Stimulated activated CD8-positive, alpha-beta memory T cell treated with anti-CD3 and anti-CD28 coated beads, Interleukin-12 subunit alpha, Interleukin-12 subunit beta, amount 100 ng/mL, for 4 hours (primary cell): ENCODE measurements around the gene TRPM2.
A peak's percentile ranks its signal among the peaks of the same experiment; 100 is the strongest.

Source experiments
- DNase-seq: peaks from one replicate; pipeline ENCODE4 v3.0.0-alpha.2; 2020; ENCODE audit warnings: low read depth

TRPM2 gene

DNA sequence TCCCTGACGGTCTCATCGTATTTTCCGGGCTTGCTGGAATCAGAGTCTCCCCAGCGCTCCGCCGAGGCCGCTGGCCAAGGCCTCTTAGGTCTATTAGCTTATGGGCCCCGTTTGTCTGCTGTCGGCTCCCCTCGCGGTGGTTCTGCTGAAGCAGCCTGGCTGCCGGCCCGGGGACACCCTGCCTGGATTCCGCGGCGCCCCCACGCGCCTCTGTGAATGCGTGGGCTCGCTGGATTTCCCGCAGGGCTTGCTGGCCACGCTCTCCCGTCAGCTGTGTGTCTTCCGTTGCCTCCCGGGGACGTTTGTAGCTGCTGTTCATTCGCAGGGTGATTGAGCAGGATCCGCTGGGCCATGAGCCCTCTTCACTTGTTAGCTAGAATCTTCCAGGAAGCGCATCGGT, 110.3 kb downstream of the TRPM2 start:
- no peak for DNase-seq

DNA sequence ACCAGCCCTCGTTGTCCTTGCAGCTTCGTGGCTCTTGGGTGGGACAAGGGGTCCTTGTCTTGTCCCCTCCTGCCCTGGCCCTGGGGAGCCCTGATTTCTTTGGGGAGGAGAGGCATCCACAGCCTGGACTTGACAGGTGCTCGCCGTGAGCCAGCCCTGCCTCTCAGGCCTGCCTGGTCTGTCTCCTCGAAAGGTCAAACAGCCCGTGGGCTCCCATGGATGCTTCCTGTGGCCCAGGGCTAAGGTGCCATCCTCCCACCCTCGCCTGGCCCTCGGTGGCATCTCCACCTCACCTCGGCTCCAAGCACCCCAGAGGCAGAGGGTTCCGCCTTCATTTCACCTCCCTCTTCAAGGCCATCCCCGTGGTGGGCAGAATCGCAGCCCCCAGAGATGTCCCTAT, 110.9 kb downstream of the TRPM2 start:
- DNase-seq = no peak

DNA sequence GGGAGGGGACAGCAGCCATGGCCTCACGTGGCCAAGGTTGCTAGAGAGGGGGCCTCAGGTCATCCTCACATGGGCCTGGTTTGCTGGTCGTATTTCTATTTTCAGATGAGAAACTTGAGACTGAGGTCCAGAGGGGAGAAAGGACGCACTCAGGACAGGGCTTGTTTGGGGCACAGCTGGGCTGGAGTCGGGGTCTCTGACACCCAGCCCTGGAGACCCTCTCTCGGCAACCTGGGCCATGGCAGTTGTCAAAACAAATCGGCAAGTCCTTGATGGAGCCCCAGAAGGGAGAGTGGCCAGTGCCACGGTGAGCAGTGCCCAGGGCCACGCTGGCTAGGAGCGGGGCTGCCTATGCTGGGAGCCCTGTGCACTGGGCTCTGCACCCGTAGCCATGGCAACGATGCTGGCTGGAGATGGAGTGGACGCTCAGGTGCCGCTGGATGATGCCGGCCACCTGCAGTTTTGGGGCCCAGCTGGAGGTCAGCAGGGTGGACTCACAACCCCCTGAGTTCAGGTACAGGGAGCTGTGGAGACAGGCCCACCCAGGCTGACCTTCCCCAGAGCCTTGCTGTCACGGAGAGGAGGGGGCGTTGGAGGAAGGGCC, 113.0 kb downstream of the TRPM2 start:
- DNase-seq = no peak

DNA sequence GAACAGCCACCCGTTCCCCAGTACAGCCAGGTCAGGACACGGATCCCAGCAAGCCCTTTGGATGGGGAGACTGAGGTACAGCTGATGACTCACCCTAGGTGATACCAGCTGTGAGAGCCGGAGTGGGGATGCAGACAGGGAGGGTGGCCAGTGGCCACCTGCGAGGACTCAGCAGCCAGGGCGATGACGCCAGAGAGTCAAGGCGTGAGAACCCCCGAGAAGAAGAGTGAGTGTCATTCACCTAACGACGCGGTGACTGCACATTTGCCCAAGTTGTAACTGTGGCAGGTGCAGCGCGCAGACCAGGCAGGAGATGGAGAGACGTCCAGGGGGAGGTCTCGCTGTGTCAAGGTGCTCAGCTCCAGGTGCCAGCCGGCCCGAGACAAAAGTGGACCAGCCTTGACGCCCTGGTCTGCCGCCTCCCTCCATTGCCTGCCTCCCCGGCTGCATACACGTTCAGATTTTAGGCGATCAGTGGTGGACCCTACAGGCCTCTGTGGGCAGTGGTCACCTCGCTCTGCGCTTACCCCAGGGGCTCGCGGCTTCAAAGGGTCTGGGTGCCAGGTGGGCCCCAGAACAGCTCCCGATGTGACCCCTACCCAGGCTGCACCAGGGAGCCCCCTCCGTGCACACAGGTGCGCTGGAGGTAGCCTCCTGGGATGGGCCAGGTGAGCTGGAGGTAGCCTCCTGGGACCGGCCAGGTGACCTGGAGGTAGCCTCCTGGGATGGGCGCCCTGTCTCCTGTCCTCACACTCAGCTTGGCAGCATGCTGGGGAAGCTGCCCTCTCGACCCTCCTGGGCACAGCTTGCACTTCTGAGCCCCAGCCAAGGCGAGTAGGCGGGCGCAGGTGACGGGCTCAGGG, 113.8 kb downstream of the TRPM2 start:
- DNase-seq = no peak

DNA sequence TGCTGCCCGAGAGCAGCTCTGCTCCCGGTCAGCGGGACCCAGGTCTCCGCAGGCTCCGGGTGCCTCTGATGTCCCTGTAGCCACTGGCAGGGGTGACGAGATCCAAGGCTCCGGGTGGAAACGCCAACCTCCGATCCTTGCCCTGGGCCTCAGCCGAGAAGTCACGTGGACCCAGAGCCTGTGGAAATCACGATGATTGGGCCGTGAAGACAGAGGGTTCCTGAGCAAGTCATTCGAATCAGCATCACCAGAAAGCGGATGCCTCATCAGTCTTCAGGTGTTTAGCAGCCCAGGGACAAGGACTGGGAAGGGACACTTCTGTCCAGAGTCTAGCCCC, 114.4 kb downstream of the TRPM2 start:
- DNase-seq = no peak

DNA sequence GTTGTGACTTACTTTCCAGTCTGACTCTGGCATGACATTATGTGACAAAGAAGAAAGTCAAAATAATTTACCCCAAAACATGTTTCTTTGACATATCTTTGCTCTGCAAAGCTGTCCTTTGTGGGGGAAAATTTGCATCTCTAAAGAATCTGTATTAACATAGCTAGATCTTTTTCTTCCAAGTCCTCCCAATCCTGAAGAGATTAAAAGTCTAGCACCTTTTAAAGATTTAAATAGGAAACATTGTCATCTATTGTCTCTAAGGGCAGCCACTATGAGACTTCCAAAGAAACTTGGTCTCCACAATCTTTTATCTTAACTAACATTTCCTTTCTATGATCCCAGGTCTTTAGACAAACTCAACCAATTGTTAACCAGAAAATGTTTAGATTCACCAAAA, 117.9 kb downstream of the TRPM2 start:
- no peak for DNase-seq

DNA sequence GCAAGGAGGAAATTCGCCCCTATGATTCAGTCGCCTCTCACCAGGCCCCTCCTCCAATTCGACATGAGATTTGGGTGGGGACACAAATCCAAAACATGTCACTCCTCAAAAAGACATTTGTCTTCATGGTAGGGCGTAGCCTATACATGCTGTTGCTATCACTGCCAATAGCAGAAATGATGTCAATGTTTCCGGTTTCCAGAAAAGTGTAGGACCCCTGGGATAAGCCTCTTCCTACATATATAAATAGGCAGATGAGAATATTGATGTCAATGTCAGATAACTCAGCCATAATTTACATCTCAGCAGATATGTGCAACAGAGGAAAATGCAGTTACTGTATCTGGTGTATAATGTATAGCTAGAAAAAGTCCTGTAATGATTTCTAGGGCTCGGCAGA, 118.6 kb downstream of the TRPM2 start:
- no peak for DNase-seq

DNA sequence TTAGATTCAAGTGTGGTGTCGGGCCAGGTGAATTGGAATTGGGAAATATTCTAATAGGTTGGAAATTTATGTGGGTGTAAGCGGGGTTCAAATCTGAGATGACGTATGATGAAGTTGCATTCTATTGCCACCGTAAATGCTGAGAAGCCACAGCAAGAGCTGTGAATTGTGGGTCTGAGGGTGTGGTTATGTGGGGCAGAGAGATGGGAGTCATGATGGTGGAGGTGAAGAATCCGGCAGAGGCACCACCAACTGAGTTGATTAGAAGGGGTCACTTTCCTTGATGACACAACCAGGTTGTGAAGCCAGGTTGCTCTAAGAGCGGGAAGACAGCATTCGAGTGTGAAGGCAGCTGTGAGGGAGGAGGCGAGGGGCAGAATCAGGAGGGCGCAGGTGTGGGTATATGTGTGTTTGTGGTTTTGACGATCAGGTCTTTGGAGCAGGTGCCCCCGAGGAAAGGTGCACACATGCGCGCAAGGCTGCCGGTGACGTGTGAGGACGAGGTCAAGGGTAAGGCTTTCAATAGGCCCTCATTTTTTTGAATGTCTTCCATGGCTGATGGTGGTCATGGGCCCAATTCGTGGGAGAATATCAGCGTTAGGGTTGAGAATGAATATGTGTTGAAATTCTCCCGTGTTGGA, 120.6 kb downstream of the TRPM2 start:
- DNase-seq = no peak

DNA sequence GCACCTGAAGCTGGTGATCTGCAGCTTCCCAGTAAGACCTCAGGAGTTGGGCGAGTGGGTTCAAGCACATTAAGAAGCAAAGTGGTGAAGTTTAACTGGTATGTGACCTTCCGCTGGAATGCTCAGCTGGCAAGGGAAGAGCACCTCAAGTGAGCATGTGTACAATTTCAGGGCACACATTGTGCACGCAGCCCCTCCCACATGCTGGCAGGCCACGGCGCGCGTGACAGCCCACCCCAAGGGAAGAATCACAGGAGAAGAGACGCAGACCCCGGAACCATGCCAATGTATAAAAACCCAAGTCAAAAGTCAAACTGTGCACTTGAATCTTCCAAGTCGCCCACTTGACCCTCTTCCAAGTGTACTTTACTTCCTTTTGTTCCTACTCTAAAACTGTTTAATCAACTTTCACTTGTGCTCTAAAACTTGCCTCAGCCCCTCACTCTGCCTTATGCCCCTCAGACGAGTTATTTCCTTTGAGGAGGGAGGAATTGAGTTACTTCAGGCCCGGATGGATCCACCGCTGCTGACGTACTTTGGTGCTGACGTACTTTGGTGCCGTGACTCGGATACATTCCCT, 121.9 kb downstream of the TRPM2 start:
- DNase-seq = no peak

DNA sequence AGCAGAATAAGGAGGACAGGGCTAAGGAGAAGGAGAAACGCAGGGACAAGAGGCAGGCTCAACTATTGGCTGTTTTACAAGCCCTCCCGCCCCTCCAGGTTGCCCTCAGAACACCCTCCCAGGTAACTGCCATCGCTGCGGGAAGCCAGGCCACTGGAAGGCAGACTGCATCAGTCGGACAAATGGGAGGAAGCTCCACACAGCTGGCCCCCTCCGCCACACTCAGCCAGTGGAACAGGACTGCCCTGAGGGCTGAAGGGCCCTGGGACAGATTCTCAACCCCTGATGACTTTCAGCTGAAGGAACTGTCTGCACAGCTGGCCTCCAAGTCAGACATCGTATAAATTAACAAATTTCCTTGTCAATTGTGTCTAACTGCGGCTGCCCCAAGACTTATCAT, 123.7 kb downstream of the TRPM2 start:
- DNase-seq = no peak

DNA sequence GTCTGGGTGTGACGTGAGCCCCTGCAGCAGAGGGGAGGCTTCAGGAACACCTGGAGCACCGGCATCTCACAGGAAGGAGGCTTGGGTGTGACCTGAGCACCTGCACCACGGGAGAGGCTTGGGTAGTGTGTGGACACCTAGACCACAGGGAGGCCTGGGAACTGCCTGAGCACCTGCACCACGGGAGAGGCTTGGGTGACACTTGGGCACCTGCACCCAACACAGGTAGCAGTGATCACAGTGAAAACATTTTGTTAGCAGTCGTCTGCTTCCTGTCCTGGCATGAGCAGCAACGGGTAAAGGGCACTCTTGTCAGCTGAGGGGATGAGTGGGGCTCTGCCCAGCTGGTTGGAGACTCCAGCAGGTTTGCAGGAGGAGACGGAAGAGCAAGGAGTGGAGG, 124.3 kb downstream of the TRPM2 start:
- no peak for DNase-seq

DNA sequence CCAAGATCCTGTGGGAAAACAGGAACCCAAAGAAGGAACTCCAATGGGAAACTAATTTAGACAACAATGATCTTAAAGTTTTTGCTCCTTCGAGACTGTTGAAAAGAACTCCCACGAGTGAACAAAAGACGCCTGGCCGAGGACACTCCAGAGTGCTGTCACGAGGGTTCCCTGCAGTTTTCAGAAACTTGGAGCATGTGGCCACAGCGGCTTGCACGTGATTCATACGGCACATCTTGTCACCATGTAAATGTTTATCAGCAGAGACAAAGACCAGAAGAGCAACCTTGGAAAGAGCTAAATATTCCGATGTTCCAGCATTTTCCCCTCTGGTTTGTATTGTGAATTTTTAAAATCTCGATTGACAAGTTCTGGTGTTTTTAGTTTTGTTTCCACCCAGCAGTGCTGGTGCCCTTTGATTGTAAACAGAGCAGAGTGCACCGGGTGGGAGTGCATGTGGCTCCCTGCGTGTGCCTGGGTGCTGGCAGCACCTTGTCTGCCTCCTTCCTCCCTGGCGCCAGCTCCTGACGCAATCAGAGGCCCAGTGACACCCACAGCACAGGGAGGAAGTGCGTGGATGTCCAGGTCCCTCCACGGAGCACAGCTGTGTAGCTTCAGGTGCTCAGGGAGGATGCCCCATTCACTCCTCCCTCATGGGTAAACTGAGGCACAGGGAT, 124.8 kb downstream of the TRPM2 start:
- DNase-seq = no peak

DNA sequence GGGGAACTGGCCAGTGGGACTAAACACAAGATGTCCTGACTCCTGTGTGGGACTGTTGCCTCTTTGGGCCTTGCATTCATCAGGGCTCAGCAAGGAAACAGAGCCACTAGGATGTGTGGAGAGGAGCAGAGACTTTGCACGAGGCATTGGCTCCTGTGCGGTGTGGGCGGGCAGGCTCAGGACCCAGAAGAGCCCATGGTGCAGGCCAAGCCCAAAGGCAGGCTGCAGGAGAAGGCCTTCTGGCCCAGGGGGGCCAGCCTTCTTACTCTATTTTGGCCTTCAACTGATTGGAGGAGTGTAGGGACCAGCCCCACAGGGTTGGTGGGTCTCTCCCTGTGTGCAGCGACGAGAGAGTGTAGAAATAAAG, 125.4 kb downstream of the TRPM2 start:
- no peak for DNase-seq

DNA sequence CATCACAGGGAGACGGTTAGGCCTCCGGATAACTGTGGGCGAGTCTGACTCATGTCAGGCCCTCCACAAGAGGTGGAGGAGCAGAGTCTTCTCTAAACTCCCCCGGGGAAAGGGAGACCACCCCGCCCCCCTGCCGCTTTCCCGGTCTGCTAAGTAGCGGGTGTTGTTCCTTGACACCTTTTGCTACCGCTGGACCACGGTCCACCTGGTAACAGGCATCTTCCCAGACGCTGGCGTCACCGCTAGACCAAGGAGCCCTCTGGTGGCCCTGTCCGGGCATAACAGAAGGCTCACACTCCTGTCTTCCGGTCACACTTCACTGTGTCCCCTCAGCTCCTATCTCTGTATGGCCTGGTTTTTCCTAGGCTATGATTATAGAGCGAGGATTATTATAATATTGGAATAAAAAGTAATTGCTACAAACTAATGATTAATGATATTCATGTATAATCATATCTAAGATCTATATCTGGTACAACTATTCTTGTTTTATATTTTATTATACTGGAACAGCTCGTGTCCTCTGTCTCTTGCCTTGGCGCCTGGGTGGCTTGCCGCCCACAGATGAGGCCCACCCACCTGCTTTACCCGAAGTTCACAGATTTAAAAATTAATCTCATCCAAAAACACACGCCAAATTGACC, 126.3 kb downstream of the TRPM2 start:
- peak; percentile 13 for DNase-seq

DNA sequence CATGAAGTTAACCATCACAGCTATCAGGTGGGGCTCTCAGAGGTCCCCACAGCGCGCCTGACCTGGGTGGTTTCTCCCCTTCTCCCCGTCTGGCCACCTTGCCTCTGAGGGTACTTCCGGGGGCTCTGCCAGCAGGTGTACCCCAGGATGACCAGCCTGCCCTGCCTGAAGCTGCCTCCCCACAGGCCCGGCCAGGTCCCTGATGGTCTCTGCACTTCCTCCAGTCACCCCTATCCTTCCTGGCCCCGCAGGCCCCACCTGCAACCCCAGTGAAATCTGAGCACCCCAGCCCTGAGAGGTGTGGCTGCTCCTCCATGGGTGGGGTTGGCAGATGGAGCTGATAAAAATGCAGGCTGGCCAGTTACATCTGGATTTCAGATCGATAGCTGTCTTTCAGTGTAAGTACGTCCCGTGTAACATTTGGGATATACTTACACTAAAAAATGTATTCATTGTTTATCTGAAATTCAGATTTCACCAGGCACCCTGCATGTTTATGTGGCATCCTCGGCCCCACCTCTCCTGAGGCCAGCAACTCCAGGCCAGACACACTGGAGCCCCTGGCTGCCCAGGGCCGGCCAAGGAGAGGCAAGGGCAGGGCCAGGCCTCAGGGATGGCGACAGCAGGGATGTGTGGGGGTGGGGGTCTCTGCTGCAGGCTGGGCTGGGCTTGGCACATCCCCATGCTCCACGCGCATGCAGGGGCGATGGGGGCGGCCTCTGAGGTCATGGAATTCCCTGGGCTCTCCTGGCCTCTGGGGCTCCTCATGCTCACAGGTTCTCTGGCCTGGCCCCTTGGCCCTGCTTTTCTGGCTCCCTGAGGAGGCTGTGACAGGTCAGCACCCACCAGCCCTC, 127.0 kb downstream of the TRPM2 start:
- no peak for DNase-seq

DNA sequence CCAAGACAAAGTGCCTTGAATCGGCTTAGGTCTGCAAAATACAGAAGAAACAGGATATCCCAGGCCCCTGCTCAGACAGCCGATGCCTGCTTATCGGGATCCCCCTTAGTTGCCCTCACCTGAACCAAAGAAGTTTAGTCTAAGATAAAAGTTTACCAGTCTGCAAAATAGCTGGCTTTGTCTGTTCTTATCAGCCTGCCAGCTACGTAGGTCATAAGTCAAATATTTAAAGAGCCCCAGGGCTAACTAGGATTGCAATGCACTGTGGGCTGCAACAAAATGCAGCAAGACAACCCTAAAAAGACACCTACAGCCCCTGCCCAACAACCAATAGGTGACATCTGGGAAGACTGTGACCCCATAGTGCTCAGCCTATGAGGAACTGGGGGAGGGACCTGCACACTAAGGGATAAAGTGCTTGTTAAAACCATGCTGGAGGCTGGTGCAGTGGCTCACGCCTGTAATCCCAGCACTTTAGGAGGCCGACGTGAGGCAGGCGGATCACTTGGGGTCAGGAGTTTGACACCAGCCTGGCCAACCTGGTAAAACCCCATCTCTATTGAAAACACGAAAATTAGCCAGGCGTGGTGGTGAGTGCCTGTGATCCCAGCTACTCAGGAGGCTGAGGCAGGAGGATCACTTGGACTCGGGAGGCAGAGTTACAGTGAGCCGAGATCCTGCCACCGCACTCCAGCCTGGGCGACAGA, 129.3 kb downstream of the TRPM2 start:
- DNase-seq = no peak

DNA sequence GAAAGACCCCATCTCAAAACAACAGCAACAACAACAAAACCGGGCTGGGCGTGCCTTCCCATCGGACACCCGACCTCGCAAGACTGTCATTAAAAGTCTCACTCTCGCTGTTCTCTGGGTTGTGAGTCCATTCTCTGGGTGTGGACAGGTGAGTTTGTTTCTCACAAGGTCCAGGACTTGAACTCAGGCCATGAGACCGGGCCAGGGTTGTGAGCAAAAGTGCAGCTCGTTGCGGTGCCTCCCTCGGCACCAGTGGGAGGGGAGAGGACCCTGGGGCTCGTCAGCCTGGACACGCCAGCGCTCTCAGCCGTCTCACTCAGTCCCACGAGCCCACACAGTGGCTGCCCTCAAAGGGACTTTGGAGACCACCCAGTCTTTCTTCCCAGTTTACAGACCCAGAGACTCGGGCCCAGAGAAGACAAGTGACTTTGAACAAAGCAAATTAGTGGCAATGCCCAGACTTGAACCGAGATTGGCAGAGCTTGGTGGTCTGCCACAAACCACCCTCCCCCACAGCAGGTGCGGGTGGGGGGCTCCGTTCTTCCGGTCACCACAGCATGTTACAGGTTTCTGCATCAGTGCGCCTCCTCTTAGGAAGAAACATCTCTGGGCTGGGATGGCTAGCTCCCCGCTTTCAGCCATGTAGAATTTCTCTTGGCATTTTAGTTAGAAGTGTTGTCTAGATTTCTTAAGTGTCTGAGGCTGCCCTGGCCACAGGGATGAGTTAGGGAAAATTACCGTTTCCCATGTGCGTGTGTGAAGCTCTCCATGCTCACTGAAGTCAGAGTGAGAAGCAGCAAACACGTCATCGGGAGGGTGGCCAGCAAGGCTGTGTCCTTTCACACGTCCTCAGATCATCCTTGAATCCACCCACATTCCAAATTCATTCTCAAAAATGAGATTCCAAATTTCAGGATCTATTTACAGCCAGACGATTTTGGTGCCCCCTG, 130.1 kb downstream of the TRPM2 start:
- no peak for DNase-seq

DNA sequence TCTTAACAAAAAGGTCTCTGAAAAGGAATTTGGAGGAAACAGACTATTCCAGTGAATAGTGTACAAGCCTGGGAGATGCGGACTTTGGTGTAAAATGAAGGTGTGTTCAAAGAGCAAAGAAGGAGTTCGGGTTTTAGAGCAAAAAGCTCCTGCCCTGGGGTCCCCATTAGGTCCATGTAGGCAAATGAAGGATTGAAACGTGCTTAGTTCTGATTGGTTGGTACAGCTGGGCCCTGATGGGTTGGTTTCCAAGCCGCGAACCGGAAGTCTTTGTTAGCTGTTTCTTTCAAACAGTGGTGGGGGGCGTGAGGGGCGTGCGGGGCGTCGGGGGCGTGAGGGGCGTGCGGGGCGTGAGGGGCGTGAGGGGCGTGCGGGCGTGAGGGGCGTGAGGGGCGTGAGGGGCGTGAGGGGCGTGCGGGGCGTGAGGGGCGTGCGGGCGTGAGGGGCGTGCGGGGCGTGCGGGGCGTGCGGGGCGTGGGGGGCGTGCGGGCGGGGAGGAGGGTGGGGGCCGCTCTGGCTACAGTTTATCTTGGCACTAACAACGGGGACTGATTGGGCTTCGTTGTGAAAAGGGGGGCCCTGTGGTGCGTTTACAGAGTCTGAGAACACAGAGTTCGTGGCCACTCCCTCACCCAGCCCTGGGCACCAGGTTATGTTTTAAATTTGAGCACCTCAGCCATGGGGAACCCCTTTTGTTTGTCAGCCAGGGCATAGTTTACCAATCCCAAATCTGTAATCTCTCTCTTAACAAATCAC, 131.3 kb downstream of the TRPM2 start:
- DNase-seq = no peak
